Stimulated activated CD8-positive, alpha-beta memory T cell treated with anti-CD3 and anti-CD28 coated beads, Interleukin-4, amount 100 ng/mL, for 1 hour (primary cell): ENCODE measurements around the gene NCAPG2.

ENCODE experiments used
- DNase-seq, 2 donors: peaks; one replicate each; pipeline ENCODE4 v3.0.0-alpha.2; 2020; ENCODE audit warnings: low read depth in 2 of 2, low spot score in 1 of 2

The NCAPG2 gene

GRCh38 chr7:158734861-158735260, 30.3 kb upstream of the NCAPG2 start:
- no peak for DNase-seq

GRCh38 chr7:158733775-158734494, 29.3 kb upstream of the NCAPG2 start:
- DNase-seq = no peak

- no peak for DNase-seq
Observed at GRCh38 chr7:158733220-158733519, 28.6 kb upstream of the NCAPG2 start.

- no peak for DNase-seq
Observed at GRCh38 chr7:158732494-158733219, 28.1 kb upstream of the NCAPG2 start.

- no peak for DNase-seq
Observed at GRCh38 chr7:158731761-158732160, 27.2 kb upstream of the NCAPG2 start.

- no peak for DNase-seq
Observed at GRCh38 chr7:158730383-158731346, 26.1 kb upstream of the NCAPG2 start.

- no peak for DNase-seq
Observed at GRCh38 chr7:158729646-158730382, 25.2 kb upstream of the NCAPG2 start.

- DNase-seq = no peak
Observed at GRCh38 chr7:158728911-158729645, 24.5 kb upstream of the NCAPG2 start.

GRCh38 chr7:158727690-158728089, 23.1 kb upstream of the NCAPG2 start:
- no peak for DNase-seq

GRCh38 chr7:158726277-158726807, 21.7 kb upstream of the NCAPG2 start:
- no peak for DNase-seq

- DNase-seq = no peak
Observed at GRCh38 chr7:158725506-158725800, 20.8 kb upstream of the NCAPG2 start.

GRCh38 chr7:158724658-158725505, 20.3 kb upstream of the NCAPG2 start:
- no peak for DNase-seq

- DNase-seq = no peak
Observed at GRCh38 chr7:158723714-158724385, 19.2 kb upstream of the NCAPG2 start.

- no peak for DNase-seq
Observed at GRCh38 chr7:158723266-158723665, 18.7 kb upstream of the NCAPG2 start.

- no peak for DNase-seq
Observed at GRCh38 chr7:158722574-158723237, 18.1 kb upstream of the NCAPG2 start.

- DNase-seq = no peak
Observed at GRCh38 chr7:158720112-158720511, 15.5 kb upstream of the NCAPG2 start.

- DNase-seq = no peak
Observed at GRCh38 chr7:158716802-158717201, 12.2 kb upstream of the NCAPG2 start.

GRCh38 chr7:158710651-158711102, 6.1 kb upstream of the NCAPG2 start:
- no peak for DNase-seq
